NCI-H2171 (cell line): ENCODE data around the gene SAP25.
A peak's percentile ranks its signal among the peaks of the same experiment; 100 is the strongest.
"Not testable (repeated sequence)": the region's sequence is repeated elsewhere in the genome, so short reads cannot be mapped to it uniquely, and the experiment has no call there.

Experiments used
- DNase-seq: peaks from one replicate; lab custom pipeline; 2025; lab: John Stamatoyannopoulos, UW

Gene SAP25

DNA sequence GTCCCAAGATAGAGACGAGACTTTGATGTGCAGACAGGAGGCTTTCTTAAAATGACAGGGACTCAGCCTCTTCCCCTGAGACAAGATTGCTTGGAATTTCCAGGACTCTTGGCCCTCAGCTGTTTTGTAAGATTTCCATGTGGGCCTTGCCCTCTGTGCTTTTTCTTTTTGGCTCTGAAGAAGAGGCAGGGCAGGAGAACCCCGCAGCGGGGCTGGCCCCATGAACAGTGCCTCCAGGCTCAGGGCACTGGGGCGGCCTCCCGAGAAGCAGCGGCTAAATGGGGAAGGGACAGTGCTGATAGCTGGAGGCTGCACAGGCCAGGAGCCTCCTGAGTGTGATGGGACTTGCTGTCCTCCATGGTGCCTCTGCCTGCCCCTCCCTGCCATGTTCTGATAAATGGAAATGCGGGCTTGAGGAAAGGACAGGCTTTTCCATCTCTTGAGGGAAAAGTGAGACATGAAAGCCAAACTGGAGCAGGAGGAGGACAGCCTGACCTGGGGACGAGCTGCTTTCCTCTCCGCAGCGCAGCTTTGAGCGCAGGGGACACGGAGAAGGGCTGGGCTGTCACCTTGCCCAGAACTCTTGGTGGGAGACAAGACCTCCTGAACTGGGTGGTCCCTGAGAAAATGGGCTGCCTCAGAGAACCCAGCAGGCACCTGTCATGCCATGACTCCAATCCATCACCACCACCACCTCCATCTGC is 12.1 kb downstream of the SAP25 start:
- DNase-seq, result no peak

DNA sequence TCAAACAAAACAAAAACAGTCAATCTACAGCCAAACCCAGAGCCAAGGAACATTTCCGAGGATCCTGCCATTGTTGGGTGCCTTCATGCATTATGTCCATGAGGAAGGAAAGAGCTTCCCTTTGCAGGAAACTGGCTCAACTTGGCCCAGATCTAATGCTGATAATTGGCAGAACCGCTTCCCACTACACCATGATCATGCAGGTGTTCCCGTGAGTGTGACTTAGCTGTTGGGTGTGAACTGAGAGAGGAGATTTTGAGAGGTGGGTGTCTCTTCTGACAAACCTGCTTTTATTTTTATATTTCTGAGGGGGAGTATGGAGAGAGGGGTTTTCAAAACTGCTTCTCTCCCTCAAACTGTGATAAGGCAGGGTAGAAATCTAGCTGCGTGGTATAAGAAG is 14.6 kb downstream of the SAP25 start:
- no peak for DNase-seq

DNA sequence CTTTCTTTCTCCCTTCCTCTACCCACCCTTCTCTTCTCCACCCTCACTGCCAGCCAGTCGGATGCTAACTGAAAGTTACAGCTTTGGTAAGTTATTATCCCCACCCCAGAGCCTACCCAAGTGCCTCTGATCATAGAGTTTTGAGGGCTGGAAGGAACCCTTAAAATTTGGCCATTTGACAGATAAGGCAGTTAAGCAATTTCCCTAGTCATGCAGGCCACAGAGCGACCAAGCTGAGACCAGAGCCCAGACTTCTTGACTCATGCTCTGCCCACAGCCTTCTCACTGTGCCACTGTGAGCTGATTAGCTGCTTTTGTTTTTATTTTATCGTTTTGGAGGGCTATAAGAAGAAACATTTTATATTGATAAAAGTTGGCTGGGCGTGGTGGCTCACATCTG is 17.2 kb downstream of the SAP25 start:
- DNase-seq, result no peak

DNA sequence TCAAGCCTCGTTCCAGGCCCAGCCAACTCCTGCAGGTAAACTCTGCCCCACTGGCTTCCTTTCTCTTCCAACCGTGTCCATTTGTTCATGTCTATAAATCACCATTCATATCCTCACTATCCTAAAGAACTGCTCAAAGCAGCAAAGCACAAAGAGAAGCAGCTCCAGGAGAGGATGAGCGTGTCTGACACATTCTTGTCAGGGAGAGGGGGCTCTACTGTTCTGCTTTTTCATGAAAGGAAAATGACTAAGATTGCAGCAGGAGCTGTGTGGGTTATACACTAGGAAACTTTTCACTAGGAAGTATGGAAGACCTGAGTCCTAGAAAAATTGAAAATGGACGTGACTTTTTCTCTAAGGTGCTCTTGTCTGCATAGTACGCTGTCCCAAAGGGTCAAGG is 18.0 kb downstream of the SAP25 start:
- DNase-seq, result no peak

DNA sequence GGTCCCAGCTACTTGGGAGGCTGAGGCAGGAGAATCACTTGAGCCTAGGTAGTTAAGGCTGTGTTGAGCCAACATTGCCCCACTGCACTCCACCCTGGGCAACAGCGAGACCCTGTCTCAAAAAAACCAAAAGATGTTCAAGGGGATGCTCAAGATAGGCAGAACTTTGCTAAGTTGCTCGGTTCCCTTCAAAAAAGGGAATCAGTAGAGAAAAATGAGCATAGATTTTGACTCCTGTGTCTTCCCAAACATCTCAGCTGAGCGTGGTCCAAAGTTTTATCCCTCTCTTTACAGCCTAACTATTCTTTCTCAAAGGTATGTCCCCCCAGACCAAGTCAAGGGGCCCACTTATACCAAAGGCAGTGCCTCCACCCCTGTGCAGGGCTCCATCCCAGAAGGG is 20.7 kb downstream of the SAP25 start:
- no peak for DNase-seq

DNA sequence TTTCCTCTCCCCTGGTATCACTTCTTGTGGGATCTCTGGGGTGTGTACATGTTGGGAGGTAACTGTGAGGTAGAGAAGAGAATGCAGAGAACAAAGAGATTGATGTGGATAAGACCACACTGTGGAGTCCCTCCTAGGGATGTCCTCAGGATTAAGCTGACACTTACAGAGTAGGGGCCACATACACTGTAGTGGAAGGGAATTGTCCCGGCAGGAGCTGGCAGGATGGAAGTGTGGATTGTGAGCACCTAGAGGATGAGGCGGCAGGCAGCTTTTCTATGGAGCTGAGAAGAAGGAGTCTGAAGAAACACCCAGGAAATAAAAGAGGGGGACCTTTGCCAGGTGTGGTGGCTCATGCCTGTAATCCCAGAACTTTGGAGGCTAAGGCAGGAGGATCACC is 21.2 kb downstream of the SAP25 start:
- DNase-seq, result no peak

DNA sequence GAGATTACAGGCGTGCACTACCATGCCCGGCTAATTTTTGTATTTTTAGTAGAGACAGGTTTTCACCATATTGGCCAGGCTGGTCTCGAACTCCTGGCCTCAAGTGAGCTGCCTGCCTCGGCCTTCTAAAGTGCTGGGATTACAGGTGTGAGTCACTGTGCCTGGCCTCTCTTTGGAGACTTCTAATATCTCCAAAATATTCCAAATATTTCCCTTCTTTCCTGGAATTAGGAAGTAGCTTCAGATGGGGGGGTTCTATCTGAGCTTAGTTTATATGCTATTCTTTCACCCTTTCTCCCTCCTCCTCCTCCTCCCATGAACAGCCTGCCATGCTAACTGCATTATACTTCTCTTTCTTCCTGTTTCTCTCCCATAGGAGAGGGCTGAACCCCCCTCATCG is 25.3 kb downstream of the SAP25 start:
- DNase-seq, result not testable (repeated sequence)

DNA sequence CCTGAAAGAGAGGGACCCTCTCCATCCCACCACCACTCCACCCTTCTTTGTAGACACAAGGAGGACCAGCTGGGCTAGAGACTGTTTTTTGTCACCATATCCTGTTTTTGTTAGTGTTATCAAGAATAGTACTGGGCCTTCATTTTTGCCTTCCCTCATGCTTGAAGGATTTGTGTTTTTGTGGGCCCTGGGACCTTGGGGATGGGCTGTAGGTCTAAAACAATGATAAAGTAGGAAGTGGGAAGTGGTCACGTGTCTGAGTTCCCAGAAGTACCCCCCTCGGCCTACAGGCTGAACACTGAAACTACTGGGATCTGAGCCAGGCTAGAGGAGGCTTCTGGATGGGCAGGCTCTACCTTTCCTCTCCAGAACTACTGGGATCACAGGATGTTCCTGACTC is 25.8 kb downstream of the SAP25 start:
- no peak for DNase-seq

DNA sequence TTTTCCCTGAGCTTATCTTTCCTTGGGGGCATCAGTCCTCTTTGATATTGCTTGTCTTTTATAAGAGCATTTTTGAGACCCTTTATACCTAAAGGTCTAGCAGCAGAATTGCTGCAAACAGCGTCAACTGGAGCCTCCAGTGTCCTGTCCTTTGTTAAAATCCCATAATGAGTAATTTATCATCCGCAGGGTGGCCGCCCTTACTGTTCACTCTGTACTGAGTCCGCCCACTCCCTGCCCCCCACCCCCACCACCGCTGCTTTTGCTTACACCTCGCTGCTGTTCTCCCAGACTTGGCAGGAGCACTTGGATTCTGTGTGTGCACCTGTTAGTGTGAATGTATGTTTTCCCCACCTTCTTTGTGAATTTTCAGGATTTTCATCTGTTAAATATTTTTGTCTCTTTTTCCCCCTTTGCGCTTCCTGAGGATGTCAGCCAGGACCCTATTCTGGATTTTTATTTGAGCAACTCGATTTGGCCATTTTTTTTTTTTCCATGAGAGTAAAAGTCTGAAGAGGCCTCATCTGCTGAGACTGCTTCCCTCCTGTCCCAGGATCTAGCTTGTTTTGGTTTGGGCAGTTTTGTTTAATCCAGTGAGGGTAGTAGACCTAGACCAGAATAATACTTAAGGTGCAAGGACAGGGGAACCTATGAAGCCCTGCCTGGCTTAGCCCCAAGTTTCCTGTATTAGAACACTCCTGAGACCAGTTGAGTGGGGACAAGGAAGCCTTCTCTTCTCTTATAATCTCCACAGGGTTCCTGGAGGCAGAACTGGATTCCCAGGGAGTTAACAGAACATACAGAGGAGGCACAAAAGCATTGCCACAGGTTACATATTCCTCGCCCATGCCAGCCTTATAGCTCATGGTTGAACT is 26.5 kb downstream of the SAP25 start:
- no peak for DNase-seq

DNA sequence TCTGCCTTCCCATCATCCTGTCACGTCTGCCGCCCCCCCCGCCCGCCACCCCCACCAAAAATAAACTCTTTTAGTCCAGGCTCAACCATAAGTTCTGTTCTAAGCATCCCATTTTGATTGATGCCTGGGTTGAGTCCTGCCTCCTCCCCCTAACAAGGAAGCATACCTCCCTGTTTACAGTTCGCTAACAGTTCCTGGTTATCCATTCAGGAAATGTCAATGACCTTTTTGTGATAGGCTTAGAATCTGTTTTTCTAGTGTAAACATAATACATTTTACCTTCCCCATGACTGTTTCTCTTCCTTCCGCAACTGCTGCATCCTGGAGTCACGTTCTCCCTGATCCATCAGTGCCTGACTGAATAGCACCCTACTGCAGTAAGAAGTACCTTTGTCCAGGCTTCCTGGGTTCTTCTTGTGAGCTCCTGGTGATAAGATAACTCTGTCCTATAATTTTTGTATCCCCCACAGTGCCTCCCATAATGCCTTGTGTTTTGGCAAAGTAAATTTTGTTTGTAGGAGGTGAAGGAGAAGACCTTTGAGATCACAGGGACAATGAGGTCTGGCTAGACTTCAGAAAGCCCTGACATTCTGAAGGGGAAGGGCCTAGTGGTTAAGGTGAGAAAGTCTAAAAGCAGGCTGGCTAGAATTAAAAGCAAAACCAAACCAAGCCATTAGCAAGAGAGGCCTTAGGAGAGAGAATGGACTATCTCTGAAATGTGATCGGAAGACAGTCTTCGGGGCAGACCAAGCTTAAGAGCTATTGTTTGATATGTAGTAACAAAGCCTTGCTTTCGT is 27.4 kb downstream of the SAP25 start:
- DNase-seq, result no peak

DNA sequence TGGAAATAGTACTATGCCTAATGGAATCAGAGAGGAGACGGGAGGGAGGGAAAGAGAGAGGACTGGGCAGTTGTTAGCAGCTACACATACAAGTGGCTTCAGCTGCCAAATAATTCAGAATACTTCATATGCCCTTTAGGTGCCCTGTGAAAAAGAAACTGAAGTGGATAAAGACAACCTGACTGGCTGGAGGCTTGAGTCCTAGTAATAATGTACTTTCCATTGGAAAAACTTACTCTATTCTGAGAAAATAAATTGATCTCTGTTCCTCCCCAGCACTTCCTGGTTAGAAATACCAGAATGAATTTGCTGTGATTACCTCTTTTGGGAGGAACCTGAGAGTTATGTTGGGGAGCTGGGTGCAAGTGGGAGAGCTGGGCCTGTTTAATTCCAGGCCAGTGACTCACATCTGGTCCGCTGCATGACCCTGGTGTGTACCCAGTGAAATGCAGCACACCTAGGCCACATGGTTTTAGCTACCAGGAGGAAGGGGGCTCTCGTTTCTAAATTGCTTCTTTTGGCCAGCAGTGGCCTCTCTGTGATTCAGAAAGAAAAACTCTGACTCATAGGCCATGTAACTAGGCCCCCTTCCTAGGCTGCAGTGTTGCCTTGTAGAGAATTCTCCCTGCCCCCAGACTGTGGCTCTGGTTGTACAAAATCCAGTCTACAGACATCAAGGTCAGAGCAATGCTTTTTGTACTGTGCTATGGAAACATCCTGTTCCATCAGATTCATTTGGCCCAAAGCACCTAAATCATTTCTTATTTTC is 28.2 kb downstream of the SAP25 start:
- no peak for DNase-seq

DNA sequence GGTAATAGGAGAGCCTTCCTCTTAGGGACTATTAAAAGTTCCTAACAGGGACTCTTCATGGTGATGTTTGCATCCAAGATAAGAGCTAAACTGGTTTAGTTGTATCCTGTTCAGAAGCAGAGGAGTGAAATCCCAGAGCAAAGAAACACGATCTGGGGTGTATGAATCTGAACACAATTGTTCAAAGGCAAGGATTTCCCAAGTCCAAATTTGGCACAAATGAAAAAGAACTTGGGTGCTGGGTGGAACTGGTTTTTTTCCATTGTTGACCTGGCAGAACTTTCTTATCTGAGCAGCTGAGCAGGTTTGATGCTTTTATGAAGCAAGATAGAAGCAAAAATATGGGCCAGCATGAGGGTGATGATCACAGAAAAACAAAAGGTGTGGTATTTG is 28.7 kb downstream of the SAP25 start:
- no peak for DNase-seq

DNA sequence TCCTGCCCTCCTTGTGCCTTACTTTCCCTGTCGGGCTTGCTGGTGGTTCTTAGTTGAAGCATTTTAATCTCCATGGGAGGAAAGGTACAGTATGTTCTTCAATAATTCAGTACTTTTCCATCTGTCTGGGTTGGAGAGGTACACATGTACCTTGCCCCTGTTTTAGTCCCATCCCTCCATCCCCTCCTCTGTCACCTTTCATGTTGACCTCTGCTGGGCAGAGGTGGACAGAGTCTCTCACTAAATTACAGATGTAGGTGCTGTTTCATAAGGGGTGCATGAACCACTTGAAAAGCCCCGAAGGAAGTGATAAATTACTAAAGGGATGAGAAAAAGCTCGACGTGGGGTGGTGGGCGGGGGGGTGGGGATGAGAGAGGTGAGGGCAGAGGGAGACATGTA is 29.3 kb downstream of the SAP25 start:
- DNase-seq, result no peak

DNA sequence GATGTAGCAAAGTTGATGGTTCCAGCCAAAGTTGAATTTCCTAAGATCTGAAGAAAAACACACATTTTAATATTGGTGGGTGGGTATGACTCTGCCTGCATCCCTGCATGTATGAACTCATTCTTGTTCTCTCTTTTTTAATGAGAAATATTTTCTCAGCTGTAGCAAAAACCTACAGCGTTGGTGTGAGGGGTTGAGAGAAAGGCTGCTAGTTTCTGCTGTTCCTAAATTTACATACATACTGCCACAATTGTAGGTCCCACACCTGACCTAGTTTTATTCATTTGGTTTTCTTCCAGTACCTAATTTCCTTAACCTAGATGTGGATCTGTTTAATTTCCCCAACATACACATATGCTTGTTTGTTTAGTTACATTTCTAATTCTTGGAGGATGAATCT is 30.1 kb downstream of the SAP25 start:
- DNase-seq, result no peak

DNA sequence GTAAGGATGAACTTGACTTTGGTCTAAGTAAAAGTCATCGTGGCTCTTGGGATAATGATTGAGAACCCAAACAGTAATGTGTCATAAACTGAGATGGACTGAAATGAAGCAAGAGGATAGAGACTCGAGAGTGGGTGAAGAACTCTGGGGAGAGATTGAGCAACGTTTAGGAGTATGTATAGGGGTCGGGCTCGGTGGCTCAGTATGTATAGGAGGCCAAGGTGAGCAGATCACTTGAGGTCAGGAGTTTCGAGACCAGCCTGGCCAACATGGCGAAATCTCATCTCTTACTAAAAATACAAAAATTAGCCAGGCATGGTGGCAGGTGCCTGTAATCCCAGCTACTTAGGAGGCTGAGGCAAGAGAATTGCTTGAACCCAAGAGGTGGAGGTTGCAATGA is 32.4 kb downstream of the SAP25 start:
- not testable (repeated sequence) for DNase-seq

DNA sequence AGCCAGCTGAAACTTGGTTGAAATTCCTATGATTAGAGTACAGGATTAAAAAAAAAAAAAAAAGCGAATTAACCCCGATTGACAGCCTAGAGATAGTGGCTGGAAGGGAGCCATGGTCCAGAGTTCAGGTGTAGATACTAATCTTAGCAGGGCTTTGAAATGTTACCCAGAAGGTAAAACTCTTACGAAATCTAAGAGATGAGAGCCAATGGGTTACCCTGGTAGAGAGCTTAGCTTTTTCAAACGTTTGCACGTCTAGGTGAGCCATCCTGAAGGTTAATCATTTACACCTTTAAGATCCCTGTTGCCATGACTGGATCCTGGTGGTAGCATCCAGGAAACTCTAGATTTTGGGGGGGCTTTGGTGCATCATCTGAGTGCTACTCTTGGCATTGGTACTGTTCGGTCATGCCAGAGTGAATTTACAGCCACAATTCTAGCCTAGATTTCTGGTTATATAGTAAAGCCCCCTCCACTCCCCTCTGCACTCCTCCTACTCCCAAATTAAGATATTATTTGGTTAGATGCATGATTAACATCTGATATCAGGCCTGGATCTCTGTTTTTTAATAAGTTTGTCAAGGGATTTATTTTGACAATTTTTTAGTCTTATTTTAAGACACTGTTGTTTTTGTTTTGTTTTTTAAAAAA is 33.5 kb downstream of the SAP25 start:
- DNase-seq, result no peak

DNA sequence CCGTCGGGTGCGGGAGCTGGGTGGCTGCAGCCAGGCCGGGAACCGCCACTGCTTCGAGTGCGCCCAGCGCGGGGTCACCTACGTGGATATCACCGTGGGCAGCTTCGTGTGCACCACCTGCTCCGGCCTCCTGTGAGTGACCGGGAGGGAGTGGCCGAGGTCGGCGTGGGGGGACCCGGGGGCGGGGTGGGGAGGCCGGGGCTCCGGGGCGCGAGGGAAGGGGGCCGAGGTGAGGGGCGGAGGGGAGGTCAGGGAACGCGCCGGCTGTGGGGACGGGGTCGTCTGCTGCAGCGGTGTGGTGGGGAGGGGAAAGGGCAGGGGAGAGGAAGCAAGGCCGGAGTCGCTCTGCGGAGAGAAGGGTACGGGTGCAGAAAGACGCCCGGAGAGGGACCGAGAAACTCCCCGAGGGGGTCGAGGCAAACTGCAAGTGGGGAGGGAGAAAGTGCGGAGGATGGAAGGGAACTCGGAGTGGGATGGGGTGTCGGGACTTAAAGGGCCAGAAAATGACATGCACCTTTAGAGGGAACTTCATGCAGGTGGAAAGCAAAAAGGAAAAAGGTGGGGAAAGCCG is 34.2 kb downstream of the SAP25 start:
- no peak for DNase-seq

DNA sequence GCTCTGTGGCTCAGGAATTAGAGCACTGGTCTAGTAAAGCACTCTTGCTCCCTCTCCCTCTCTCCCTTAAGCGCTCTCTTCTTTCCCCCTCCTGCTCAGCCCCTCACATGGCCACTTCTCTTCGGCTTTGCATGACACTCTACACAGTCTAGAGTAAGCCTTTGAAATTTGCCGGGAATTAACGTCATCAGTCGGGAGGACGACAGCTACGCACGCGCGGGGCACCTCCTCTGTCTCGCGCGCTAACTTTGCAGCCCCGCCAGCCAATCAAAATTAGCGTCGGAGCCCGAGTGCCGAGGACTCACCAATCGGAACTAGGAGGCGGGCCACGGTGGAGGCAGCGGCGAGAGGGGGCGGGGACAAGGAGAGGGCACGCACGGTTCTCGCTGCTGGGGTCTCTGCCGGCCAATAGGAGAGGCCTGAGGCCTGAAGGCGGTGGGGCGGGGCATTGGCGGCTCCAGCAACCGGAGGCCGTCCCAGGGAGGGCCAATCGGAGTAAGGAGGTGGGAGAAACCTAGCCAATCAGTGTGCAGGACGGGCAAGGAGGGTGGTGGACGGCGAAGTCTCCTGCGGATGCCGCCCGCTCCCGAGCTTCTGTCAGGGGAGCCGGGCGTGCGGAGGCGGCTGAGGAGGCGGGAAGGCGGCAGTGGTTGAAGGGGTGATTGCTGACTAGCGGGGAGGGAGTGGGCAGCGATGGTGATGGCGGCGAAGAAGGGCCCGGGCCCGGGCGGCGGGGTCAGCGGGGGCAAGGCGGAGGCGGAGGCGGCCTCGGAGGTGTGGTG is 34.9 kb downstream of the SAP25 start, which contains the start of gene AGFG2:
AGFG2 (plus strand) TSS at position 550 of the 782 bp plus-strand sequence; CDS start at position 694, 144 bp downstream.
- peak; percentile 99 for DNase-seq

DNA sequence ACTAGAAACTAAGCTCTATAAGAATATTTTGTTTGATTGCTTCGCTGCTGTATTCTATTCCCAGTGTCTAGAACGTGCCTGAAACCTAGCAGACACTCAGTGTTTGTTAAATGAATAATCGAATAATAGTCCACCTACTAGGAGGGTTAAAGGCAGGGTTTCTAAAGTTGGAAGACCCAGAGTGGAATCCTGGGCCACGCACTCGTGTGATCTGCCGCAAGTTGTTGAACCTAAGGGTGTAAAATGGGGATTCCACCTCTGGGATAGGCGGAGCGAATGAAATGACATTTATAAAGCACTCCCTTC is 35.4 kb downstream of the SAP25 start:
- DNase-seq, result no peak

DNA sequence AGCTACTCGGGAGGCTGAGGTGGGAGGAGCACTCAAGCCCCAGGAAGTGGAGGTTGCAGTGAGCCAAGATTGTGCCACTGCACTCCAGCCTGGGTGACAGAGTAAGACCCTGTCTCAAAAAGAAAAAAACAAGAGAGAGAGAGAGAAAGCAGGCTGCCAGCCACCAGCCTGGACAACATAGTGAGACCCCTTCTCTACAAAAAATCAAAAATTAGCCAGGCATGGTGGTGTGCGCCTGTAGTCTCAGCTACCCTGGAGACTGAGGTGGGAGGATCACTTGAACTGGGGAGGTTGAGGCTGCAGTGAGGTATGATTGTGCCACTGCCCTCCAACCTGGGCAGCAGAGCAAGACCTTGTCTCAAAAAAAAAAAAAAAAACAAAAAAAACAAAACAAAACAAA is 37.0 kb downstream of the SAP25 start:
- DNase-seq, result not testable (repeated sequence)
